ENCODE data around the gene PTGER2.

The PTGER2 gene, protein sequence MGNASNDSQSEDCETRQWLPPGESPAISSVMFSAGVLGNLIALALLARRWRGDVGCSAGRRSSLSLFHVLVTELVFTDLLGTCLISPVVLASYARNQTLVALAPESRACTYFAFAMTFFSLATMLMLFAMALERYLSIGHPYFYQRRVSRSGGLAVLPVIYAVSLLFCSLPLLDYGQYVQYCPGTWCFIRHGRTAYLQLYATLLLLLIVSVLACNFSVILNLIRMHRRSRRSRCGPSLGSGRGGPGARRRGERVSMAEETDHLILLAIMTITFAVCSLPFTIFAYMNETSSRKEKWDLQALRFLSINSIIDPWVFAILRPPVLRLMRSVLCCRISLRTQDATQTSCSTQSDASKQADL

DNA sequence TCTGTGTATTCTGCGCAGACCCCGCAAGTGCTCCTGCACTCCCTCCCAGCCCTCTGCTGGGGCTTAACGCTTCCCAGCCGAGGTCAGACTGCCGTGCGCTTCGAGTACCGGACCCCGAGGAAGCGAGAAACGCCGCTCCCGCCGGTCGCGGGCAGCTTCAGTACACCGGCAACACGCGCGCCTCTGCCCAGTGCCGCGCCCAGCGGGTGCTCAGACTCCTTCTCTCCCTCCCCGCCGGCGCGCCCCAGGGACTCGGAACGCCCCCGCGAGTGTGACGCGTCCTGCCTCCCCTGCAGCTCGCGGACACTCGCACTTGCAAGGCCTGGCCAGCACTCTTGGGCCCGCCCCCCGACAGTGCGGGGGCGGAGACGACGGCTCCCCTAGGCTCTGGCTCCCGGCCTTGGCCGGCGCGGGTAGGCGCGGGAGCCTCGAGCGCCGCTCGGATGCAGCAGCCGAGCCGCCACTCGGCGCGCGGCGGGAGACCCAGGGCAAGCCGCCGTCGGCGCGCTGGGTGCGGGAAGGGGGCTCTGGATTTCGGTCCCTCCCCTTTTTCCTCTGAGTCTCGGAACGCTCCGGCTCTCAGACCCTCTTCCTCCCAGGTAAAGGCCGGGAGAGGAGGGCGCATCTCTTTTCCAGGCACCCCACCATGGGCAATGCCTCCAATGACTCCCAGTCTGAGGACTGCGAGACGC, at the start of gene PTGER2:
Gene PTGER2 (plus strand): TSS at position 410 of the 692 bp plus-strand sequence. CDS start 237 bp downstream, at position 647.
- DNase-seq, result no peak

DNA sequence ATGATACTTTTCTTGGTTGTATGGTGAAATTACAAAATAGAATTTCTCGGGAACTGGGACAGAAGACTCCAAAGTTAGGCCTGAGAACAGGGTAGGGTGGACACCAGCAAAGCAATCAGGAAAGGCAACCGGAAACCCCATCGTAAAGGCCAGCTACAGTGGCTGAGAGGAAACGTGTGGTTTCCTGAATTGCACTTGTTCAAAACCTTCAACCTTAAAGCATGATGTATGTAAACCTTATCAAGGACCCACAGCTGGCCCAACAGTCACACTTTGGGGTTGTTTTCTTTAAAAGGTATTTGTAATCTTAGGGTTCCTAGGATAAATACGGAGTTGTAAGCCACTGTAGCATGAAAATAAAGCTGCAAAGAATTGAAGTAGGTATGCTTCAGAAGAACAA, 48.9 kb upstream of the PTGER2 start:
- DNase-seq, result no peak

DNA sequence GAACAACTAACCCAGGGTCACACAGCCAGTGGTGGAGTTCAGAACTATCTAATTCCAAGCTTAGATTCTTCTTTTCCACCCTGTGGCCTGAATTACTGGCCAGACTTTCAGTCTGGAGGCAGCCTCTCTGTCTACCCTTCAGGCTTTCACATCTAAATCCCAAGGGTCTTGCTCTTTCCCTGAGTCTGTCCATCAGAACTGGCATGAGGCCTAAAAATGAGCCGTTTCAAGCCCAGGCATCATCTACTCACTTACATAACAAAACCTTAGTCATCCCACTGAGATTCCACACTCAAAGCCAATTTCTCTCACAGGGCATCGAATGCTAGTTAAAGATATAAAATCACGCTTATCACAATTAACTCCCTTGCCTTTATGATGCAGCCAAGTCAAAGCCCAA, 47.9 kb upstream of the PTGER2 start:
- no peak for DNase-seq

DNA sequence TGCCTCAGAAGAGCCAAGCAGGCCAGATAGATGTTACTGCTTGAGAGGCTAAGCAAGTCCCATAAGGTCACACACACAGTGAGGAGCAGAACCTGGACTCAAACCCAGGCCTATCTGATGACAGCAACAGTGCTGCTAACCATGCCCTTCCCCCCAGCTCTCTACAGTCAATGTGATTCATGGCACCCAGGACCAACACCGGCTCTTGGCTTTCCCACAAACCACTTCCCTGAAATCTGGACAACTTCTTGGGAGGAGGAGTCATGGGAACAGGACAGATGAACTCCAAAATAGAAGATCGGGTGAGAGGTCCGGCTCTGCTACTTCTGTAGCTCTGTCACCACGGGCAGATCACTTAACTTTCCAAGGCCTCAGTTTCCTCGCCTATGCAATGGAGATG, 47.3 kb upstream of the PTGER2 start:
- DNase-seq, result no peak

DNA sequence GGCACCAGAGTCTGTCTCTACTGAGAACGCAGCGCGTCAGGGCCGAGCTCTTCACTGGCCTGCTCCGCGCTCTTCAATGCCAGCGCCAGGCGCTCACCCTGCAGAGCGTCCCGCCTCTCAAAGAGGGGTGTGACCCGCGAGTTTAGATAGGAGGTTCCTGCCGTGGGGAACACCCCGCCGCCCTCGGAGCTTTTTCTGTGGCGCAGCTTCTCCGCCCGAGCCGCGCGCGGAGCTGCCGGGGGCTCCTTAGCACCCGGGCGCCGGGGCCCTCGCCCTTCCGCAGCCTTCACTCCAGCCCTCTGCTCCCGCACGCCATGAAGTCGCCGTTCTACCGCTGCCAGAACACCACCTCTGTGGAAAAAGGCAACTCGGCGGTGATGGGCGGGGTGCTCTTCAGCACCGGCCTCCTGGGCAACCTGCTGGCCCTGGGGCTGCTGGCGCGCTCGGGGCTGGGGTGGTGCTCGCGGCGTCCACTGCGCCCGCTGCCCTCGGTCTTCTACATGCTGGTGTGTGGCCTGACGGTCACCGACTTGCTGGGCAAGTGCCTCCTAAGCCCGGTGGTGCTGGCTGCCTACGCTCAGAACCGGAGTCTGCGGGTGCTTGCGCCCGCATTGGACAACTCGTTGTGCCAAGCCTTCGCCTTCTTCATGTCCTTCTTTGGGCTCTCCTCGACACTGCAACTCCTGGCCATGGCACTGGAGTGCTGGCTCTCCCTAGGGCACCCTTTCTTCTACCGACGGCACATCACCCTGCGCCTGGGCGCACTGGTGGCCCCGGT, 46.4 kb upstream of the PTGER2 start, which contains the start of gene PTGDR:
Gene PTGDR (plus strand): TSS at position 198 of the 778 bp plus-strand sequence. CDS start 117 bp downstream, at position 315.
- no peak for DNase-seq

DNA sequence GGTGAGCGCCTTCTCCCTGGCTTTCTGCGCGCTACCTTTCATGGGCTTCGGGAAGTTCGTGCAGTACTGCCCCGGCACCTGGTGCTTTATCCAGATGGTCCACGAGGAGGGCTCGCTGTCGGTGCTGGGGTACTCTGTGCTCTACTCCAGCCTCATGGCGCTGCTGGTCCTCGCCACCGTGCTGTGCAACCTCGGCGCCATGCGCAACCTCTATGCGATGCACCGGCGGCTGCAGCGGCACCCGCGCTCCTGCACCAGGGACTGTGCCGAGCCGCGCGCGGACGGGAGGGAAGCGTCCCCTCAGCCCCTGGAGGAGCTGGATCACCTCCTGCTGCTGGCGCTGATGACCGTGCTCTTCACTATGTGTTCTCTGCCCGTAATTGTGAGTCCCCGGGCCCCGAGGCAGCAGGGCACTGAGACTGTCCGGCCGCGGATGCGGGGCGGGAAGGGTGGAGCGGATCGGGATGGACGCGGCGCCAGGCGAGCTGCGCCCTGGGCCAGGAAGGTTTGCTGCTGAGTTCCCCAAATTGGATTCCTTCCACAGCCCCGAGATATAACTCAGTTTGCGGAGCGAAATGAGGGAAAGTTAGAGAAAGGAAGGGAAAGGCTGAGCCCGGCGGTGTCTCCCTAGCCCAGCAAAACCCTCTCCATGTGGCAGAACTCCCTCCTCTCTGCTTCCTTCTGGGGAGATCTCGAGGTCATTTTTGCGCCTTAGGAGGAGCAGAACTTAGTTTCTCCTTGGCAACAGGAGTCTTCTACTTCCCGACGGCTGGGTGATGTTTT, 45.6 kb upstream of the PTGER2 start:
- no peak for DNase-seq

DNA sequence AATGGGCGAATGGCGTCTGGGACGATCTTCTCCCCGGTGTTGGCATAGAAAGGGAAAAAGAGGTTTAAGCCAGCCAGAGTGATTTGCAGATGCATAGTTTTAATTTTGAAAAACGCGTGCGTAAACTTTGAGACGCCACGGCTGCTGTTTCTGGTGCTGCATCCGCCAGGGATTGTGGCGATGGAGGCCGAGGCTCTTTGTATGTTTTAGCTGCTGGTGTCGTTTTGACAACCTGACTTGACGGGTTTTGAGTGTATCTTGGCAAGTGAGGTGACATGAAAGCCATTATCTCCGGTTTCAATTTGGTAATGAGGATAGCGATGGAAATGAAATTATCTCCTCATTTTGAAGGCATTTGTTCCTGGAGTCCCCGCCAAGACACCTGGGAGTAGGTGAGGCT, 45.0 kb upstream of the PTGER2 start:
- DNase-seq, result no peak

DNA sequence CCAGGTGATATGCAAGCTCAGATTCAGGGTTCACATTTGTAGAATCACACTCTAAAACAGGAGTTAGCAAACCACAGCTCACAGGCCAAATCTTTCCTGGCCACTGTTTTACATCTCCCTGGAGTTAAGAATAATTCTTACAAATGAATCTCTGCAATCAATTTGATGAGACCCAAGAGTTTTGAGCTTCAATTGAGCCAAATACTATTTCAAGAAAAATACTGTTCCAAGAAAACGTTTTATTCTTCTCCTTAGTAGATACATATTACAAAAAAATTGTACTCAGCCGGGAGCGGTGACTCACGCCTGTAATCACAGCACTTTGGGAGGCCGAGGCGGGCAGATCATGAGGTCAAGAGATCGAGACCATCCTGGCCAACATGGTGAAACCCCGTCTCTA, 44.1 kb upstream of the PTGER2 start:
- no peak for DNase-seq

DNA sequence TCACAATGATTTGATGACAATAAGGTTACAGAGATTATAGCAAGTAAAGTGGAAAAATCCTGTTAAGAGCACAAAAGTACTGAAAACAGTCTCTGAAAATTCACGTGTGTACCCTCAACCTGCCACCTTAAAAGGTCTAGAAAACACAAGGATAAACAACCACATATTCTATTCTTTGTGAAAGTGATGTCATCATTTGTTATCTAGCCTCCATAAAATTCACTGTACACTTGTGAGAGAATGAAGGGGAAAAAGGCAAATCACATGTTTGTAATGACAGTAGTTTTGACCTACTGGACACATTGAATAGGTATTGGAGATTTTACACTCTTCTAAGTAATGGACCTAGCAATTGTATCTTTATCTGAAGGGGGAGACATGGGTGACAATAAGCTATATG, 42.6 kb upstream of the PTGER2 start:
- DNase-seq, result no peak

DNA sequence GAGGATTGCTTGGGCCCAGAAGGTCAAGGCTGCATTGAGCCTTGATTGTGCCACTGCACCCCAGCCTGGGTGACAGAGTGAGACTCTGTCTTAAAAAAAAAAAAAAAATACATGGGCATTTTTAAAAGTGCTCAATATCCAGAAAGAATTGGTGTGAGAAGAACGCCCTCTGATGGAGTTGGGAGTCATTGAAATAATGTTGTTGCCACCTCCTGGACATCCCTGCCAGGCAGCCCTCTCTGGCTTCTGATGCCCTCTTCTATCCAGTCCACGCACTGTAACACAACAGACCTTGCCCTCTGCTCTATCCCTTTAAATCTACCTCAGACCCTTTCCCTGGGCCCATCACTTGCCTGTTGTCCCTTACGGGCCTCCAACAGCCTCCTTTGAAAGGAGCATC, 41.7 kb upstream of the PTGER2 start:
- DNase-seq, result no peak

DNA sequence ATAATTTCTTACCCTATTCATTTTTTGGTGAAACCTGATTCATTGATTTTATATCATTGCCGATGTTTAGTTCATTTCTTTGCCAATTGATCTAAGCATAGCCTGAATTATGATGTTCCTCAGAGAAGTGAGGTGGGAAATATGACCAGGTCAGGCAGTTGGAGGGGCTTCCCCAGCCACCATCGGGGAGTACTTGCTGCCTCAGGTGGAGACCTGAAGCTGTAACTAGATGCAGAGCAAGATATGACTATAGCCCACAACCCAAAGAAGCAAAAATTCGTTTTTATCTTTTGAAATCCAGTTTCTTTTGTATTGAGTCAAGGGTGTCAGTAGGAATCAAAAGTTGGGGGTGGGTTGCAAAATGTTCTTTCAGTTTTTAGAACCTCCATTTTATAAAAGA, 38.7 kb upstream of the PTGER2 start:
- no peak for DNase-seq

DNA sequence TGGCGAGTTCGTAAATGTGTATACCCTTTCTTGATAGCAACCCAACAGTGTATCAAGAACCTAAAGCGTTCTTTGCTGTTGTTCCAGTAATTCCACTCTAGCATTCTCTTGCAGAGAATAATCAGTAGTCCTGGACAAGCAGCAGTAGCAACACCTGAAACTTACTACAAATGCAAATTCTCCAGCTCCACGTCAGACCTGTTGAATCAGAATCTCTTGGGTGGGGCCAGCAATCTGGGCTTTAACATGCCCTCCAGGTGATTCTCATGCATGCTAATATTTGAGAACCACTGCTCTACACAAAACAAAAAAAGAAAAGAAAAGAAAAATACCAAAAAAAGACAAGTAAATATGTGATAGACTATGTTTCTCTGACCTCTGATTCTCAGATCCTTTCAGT, 36.6 kb upstream of the PTGER2 start:
- DNase-seq, result no peak

DNA sequence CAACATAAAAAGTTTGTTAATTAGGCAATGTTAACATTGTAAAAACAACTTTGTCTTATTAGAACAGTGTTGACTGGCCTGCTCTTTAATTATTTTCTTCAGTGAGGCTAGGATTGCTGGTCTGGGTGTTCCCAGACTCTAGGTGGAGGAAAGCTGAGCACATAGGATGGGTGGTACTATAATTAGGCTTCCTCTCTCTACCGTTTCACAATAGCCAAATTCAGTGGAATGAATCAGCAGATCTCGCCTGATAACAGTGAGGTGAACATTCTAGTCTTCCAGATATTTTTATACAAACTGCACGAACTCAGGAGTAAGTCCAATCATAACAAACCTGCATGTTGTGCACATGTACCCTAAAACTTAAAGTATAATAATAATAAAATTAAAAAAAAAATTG, 34.7 kb upstream of the PTGER2 start:
- no peak for DNase-seq

DNA sequence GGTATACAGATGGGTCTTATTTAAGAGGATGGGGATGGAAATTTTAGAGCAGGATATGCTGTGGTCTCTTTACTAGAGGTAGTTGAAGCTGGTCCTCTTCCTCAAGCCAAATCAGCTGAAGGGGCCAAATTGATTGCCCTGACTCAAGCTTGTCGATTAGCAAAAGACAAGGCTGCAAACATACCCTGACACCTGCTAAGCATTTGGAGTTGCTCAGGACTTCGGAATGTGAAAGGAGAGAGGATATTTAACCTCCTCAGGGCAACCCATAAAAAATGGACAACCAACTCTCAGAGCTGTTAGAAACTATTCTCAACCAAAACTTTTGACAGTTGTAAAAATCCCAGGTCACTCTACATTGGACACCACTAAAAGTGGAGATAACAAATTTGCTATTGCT, 31.0 kb upstream of the PTGER2 start:
- no peak for DNase-seq

DNA sequence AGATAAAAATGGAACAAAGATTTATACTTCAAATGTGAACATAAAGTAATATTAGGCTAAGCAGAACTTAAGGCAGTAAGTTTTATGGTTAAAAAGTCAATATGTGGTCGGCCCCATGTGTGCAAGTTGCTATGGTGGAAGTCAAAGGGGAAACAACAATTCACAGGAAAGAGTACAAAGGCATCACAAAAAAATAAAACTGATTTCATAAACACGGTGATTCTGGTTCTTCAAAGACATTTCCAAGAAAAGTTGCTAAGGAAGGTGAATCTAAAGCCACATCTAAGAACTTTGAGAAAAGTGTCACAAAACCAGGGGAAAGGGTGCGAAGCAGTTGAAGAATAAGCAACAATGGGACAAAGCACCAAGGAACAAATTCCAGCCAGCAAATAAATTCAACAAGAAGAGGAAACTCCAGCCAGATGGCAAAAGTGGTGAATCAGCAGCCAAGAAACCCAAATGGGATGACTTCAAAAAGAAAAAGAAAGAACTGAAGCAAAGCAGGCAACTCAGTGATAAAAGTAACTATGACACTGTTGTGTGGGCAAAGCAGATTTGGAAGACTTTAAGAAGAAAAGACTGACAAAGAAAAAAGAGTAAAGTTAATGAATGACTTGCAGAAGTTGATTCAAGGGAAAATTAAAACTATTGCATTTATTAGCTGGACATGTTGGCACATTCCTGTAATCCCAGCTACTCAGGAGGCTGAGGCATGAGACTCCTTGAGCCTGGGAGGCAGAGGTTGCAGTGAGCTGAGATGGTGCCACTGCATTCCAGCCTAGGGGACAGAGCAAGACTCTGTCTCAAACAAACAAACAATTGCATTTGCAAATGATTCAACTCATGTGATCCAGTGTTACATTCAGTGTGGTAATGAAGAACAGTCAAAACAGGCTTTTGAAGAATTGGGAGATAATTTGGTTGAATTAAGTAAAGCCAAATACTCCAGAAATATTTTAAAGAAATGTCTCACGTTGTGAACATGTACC, 27.2 kb upstream of the PTGER2 start:
- no peak for DNase-seq

DNA sequence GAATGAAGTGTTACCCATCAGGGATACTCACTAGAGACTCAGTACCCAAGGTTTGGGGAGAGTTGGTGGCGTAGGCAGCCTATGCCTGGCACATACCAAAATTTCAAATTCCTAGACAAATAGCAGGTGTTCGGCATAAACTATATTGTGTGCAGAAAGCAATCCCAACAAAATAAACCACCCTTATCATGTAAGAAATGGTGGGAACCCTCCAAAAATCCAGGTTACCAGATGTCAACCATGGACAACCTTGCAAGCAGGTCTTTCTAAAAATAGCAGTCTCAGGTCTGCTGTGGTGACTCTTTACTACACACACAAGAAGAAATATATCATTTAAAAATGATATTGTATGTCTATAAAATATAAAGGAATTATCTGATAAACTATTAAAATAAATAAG, 17.7 kb upstream of the PTGER2 start:
- no peak for DNase-seq

DNA sequence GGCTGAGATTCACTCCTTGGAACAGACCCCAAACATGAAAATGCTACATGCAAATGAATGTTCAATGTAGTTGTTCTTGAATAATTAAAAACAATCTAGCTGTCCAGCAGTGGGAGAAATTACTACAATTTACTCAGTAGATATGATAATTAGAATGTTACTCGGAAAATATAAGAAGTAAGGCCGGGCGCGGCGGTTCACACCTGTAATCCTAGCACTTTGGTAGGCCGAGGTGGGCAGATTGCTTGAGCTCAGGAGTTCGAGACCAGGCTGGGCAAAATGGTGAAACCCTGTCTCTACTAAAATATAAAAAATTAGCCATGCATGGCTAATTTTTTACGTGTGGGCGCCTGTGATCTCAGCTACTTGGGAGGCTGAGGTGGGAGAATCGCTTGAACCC, 15.3 kb upstream of the PTGER2 start:
- no peak for DNase-seq

DNA sequence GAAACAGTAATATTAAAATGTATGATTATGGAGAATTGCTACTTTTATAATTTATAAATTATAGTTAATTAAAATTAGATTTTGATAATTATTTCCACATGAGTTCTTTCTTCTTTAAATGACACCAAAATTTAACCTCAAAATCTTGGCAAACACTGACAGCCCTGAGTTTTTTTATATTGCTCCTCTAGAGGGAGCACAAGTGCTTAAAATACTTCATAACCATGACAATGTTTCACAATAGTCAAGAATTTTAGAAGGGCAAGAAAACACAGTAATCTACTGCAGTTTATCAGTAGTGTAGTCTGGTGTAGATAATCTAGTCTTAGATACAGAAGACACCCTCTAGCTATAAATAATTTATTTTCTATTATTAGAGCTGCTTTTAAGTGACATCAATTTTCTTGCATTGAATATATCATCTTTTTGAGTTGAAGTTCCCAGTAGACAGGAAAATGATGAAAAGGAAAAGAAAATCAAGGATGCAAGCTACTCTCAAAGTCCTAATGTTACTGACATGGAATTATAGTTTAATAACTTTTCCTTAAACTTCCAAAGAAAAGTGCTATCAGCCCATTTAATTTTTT, 14.3 kb upstream of the PTGER2 start:
- no peak for DNase-seq

DNA sequence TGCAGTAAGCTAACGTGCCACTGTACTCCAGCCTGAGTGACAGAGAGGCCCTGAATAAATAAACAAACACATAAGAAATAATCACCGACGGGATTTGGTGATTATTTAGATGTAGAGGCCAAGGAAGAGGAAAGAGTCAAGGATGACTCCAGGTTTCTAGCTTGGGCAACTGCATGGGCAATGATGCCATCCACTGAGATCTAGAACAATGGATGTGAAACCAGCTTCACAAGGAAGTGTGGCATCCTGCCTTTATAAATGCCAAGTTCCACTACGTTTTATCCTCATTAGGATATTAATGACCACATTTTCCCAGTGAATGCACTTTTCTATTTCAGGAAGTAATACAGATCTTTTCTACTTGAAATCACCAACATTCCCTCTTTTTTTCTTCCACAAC, 10.9 kb upstream of the PTGER2 start:
- no peak for DNase-seq

DNA sequence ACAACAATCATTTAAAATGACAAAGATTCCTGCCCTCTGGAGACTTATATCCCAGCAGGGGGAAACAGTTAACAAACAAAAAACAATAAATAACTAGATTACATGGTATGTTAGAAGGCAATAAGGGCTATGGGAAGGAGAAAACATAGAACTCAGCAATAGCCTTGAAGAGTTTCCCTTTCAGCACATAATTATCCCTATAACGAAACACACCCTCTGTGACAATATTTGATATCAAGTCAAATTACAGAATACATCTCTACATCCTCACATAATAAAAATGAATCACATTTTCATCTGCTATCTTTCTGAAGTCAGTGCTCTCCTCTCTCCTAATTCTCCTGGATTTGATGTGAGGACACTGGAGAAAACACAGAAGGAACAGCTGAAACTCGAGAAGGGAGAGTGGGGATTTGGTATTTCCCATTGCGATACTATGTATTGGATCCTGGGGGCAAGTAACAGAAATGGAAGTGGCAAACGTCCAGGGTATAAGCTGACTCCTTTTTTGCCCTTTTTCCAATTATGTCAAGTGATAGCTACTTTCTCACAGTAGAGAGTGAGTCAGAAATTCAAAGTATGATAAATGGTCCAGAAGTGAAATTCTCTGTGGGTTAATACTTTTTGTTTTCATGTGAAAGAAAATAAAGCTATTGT, 9.7 kb upstream of the PTGER2 start:
- DNase-seq, result no peak

DNA sequence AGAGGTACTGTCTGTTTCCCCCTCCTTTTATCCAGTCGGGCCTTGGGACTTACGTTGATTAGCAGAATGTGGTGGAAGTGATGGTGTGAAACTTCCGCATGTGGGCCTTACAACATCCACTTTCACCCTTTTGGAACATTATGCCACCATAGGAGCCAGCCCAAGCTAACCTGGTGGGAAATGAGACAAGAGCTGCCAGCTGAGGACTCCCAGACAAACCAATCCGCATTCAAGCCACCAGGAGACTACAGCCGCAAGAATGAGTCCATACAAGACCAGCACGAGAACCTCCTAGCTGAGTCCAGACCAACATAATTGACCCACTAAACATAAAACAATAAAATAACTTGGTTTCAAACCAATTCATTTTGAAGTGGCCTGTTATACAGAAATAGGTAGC, 9.1 kb upstream of the PTGER2 start:
- no peak for DNase-seq

Data from NCI-H1436 treated with DMSO at 0.1 percent for 48 hours (cell line).